DND-41 (cell line): ENCODE data around the gene GORASP1.

Experiments
- EZH2 ChIP-seq: IDR thresholded peaks from 3 replicates; pipeline ENCODE4 v1.6.1; 2012; ENCODE audit warnings: borderline replicate concordance, low read depth, mild to moderate bottlenecking, moderate library complexity, low read length, inconsistent platforms; ENCODE audit not compliant: severe bottlenecking
- TF ChIP-seq, protein P1 (sequence below): IDR thresholded peaks from 2 replicates; pipeline ENCODE4 v1.5.1; 2012; ENCODE audit warnings: borderline replicate concordance, low read length, moderate library complexity, mild to moderate bottlenecking; ENCODE audit not compliant: poor library complexity, severe bottlenecking; ENCODE audit errors: extremely low read depth

DNA sequence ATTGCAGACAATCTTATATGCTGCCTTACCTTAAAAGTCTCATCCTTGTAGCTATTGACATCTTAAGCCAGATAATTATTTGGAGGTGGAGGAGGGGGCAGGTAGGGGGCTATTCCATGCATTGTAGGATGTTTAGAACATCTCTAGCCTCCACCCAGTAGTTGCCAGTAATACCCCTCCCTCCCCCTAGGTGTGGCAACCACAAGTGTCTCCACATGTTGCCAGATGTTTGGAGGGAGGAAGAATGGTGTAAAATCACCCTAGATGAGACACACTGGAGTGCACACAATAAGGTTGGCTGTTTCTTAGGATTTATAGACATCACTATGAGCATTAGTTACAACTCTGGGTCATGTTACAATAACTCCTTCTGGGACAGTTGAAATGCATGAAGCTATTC, 27.4 kb downstream of the GORASP1 start:
- TF ChIP-seq, protein P1, sequence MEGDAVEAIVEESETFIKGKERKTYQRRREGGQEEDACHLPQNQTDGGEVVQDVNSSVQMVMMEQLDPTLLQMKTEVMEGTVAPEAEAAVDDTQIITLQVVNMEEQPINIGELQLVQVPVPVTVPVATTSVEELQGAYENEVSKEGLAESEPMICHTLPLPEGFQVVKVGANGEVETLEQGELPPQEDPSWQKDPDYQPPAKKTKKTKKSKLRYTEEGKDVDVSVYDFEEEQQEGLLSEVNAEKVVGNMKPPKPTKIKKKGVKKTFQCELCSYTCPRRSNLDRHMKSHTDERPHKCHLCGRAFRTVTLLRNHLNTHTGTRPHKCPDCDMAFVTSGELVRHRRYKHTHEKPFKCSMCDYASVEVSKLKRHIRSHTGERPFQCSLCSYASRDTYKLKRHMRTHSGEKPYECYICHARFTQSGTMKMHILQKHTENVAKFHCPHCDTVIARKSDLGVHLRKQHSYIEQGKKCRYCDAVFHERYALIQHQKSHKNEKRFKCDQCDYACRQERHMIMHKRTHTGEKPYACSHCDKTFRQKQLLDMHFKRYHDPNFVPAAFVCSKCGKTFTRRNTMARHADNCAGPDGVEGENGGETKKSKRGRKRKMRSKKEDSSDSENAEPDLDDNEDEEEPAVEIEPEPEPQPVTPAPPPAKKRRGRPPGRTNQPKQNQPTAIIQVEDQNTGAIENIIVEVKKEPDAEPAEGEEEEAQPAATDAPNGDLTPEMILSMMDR, result no peak
- TF ChIP-seq EZH2, result no peak
